HEK293 (cell line): ENCODE measurements around the gene NUCB1.

Source experiments
- IKZF3 ChIP-seq: fragments of 450-650 bp; IDR thresholded peaks from 2 replicates; pipeline ENCODE4 v1.5.0; 2018; ENCODE audit warnings: missing biosample characterization, mild to moderate bottlenecking, missing genetic modification characterization, moderate library complexity
- KLF17 ChIP-seq: fragments of 450-650 bp; formaldehyde crosslinking; IDR thresholded peaks from 2 replicates; pipeline ENCODE4 v1.5.1; 2016; ENCODE audit warnings: missing biosample characterization, missing genetic modification characterization
- KLF7 ChIP-seq: fragments of 450-650 bp; formaldehyde crosslinking; IDR thresholded peaks from 2 replicates; pipeline ENCODE4 v1.5.1; 2016; ENCODE audit warnings: missing biosample characterization, missing genetic modification characterization, borderline replicate concordance
- KLF9 ChIP-seq: fragments of 450-650 bp; formaldehyde crosslinking; IDR thresholded peaks from 2 replicates; pipeline ENCODE4 v1.5.1; 2016; ENCODE audit warnings: missing biosample characterization, missing genetic modification characterization, low read depth
- OSR2 ChIP-seq: fragments of 450-650 bp; formaldehyde crosslinking; IDR thresholded peaks from 2 replicates; pipeline ENCODE4 v1.5.1; 2016; ENCODE audit warnings: missing biosample characterization, missing genetic modification characterization
- SCRT1 ChIP-seq: fragments of 450-650 bp; formaldehyde crosslinking; IDR thresholded peaks from 2 replicates; pipeline ENCODE4 v1.5.1; 2016; ENCODE audit warnings: missing biosample characterization, missing genetic modification characterization, borderline replicate concordance
- ZBTB44 ChIP-seq: fragments of 450-650 bp; IDR thresholded peaks from 2 replicates; pipeline ENCODE4 v1.5.1; 2018; ENCODE audit warnings: missing biosample characterization, mild to moderate bottlenecking, missing genetic modification characterization
- ZBTB8A ChIP-seq: fragments of 450-650 bp; formaldehyde crosslinking; IDR thresholded peaks from 2 replicates; pipeline ENCODE4 v1.5.1; 2016; ENCODE audit warnings: missing biosample characterization, missing genetic modification characterization
- ZNF114 ChIP-seq: fragments of 450-650 bp; formaldehyde crosslinking; IDR thresholded peaks from 2 replicates; pipeline ENCODE4 v1.5.0; 2017; ENCODE audit warnings: missing biosample characterization, missing genetic modification characterization
- ZNF121 ChIP-seq: fragments of 450-650 bp; formaldehyde crosslinking; IDR thresholded peaks from 2 replicates; pipeline ENCODE4 v1.5.1; 2016; ENCODE audit warnings: missing biosample characterization, missing genetic modification characterization
- ZNF16 ChIP-seq: fragments of 450-650 bp; formaldehyde crosslinking; IDR thresholded peaks from 2 replicates; pipeline ENCODE4 v1.5.1; 2016; ENCODE audit warnings: low read depth, missing biosample characterization, missing genetic modification characterization
- ZNF324 ChIP-seq: fragments of 450-650 bp; formaldehyde crosslinking; IDR thresholded peaks from 2 replicates; pipeline ENCODE4 v1.5.1; 2016; ENCODE audit warnings: missing biosample characterization, missing genetic modification characterization
- ZNF426 ChIP-seq: fragments of 450-650 bp; formaldehyde crosslinking; IDR thresholded peaks from 2 replicates; pipeline ENCODE4 v1.5.1; 2017; ENCODE audit warnings: missing biosample characterization, missing genetic modification characterization, mild to moderate bottlenecking, inconsistent platforms, moderate library complexity
- ZNF560 ChIP-seq: fragments of 450-650 bp; formaldehyde crosslinking; IDR thresholded peaks from 2 replicates; pipeline ENCODE4 v1.5.1; 2017; ENCODE audit warnings: missing biosample characterization, missing genetic modification characterization, borderline replicate concordance
- ZNF660 ChIP-seq: fragments of 450-650 bp; IDR thresholded peaks from 2 replicates; pipeline ENCODE4 v1.5.1; 2018; ENCODE audit warnings: missing biosample characterization, mild to moderate bottlenecking, missing genetic modification characterization
- ZSCAN4 ChIP-seq: fragments of 450-650 bp; formaldehyde crosslinking; IDR thresholded peaks from 2 replicates; pipeline ENCODE4 v1.5.1; 2017; ENCODE audit warnings: missing biosample characterization, missing genetic modification characterization
- ZXDB ChIP-seq: fragments of 450-650 bp; formaldehyde crosslinking; IDR thresholded peaks from 2 replicates; pipeline ENCODE4 v1.5.1; 2016; ENCODE audit warnings: missing biosample characterization, missing genetic modification characterization
- TF ChIP-seq, protein P1 (sequence below): fragments of 450-650 bp; formaldehyde crosslinking; IDR thresholded peaks from 2 replicates; pipeline ENCODE4 v1.5.1; 2016; ENCODE audit warnings: missing biosample characterization, missing genetic modification characterization
- TF ChIP-seq, protein P2 (sequence below): fragments of 450-650 bp; formaldehyde crosslinking; IDR thresholded peaks from 2 replicates; pipeline ENCODE4 v1.5.1; 2016; ENCODE audit warnings: missing biosample characterization, missing genetic modification characterization
- TF ChIP-seq, protein P3 (sequence below): fragments of 450-650 bp; formaldehyde crosslinking; IDR thresholded peaks from 2 replicates; pipeline ENCODE4 v1.5.1; 2016; ENCODE audit warnings: missing biosample characterization, missing genetic modification characterization
- TF ChIP-seq, protein P4 (sequence below): fragments of 450-650 bp; formaldehyde crosslinking; IDR thresholded peaks from 2 replicates; pipeline ENCODE4 v1.5.1; 2017; ENCODE audit warnings: missing biosample characterization, missing genetic modification characterization
- TF ChIP-seq, protein P5 (sequence below): fragments of 450-650 bp; formaldehyde crosslinking; IDR thresholded peaks from 2 replicates; pipeline ENCODE4 v1.5.1; 2016; ENCODE audit warnings: missing biosample characterization, missing genetic modification characterization

NUCB1 gene

DNA sequence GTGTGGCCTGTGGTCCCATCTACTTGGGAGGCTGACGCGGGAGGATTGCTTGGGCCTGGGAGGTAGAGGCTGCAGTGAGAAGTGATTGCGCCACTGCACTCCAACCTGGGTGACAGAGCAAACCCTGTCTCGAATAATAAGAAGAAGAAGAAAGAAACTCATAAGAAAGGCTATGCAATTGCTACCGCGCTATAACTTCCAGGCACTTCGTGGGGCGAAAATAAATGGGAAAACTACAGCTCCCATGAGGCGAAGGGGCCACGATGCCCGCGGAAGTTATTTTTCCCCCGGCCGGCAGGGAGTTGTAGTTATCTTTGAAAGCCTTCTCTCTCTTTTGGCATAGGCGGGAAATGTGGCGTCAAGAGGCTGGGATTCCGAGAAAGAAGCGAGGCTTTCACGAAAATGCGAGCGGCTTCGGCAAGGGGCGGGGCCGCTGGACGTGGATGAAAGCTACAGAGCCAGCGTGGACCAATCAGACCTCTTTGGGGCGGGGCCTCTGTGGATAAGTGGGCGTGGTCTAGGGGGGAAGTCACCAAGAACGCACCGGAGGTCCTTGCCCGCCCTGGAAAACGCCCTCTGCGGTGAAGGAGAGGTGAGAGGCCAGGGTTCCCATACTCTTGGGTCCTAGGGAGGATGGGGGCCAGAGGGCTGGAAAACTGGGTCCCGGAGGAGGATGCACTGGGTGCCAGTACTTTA lies at the start of gene NUCB1 (continued):
- peak; percentile 73 for TF ChIP-seq IKZF3
- TF ChIP-seq, protein P1, sequence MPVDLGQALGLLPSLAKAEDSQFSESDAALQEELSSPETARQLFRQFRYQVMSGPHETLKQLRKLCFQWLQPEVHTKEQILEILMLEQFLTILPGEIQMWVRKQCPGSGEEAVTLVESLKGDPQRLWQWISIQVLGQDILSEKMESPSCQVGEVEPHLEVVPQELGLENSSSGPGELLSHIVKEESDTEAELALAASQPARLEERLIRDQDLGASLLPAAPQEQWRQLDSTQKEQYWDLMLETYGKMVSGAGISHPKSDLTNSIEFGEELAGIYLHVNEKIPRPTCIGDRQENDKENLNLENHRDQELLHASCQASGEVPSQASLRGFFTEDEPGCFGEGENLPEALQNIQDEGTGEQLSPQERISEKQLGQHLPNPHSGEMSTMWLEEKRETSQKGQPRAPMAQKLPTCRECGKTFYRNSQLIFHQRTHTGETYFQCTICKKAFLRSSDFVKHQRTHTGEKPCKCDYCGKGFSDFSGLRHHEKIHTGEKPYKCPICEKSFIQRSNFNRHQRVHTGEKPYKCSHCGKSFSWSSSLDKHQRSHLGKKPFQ: no peak
- no peak for TF ChIP-seq KLF7
- TF ChIP-seq, protein P2, sequence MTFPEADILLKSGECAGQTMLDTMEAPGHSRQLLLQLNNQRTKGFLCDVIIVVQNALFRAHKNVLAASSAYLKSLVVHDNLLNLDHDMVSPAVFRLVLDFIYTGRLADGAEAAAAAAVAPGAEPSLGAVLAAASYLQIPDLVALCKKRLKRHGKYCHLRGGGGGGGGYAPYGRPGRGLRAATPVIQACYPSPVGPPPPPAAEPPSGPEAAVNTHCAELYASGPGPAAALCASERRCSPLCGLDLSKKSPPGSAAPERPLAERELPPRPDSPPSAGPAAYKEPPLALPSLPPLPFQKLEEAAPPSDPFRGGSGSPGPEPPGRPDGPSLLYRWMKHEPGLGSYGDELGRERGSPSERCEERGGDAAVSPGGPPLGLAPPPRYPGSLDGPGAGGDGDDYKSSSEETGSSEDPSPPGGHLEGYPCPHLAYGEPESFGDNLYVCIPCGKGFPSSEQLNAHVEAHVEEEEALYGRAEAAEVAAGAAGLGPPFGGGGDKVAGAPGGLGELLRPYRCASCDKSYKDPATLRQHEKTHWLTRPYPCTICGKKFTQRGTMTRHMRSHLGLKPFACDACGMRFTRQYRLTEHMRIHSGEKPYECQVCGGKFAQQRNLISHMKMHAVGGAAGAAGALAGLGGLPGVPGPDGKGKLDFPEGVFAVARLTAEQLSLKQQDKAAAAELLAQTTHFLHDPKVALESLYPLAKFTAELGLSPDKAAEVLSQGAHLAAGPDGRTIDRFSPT: no peak
- TF ChIP-seq ZBTB44 (tag by site-specific recombination): 0 out of 2 replicates have a peak, but pooled peaks have one; percentile 57
- TF ChIP-seq ZNF560 (tag by site-specific recombination): no peak
- peak; percentile 42; the same call in 1 of the 2 replicates for TF ChIP-seq ZBTB8A (tag by site-specific recombination)
- TF ChIP-seq OSR2: no peak
- TF ChIP-seq ZNF16 (tag by site-specific recombination): no peak; the same call in 1 of the 2 replicates
- TF ChIP-seq KLF9 (tag by site-specific recombination): peak; percentile 88
- no peak for TF ChIP-seq KLF17
- TF ChIP-seq, protein P3, sequence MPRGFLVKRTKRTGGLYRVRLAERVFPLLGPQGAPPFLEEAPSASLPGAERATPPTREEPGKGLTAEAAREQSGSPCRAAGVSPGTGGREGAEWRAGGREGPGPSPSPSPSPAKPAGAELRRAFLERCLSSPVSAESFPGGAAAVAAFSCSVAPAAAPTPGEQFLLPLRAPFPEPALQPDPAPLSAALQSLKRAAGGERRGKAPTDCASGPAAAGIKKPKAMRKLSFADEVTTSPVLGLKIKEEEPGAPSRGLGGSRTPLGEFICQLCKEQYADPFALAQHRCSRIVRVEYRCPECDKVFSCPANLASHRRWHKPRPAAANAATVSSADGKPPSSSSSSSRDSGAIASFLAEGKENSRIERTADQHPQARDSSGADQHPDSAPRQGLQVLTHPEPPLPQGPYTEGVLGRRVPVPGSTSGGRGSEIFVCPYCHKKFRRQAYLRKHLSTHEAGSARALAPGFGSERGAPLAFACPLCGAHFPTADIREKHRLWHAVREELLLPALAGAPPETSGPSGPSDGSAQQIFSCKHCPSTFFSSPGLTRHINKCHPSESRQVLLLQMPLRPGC (tag by site-specific recombination): no peak
- TF ChIP-seq, protein P4, sequence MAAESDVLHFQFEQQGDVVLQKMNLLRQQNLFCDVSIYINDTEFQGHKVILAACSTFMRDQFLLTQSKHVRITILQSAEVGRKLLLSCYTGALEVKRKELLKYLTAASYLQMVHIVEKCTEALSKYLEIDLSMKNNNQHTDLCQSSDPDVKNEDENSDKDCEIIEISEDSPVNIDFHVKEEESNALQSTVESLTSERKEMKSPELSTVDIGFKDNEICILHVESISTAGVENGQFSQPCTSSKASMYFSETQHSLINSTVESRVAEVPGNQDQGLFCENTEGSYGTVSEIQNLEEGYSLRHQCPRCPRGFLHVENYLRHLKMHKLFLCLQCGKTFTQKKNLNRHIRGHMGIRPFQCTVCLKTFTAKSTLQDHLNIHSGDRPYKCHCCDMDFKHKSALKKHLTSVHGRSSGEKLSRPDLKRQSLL (tag by site-specific recombination): 0 out of 2 replicates have a peak, but pooled peaks have one; percentile 41
- no peak for TF ChIP-seq SCRT1 (tag by site-specific recombination)
- TF ChIP-seq ZNF660 (tag by site-specific recombination): peak; percentile 30; the same call in 1 of the 2 replicates
- TF ChIP-seq, protein P5, sequence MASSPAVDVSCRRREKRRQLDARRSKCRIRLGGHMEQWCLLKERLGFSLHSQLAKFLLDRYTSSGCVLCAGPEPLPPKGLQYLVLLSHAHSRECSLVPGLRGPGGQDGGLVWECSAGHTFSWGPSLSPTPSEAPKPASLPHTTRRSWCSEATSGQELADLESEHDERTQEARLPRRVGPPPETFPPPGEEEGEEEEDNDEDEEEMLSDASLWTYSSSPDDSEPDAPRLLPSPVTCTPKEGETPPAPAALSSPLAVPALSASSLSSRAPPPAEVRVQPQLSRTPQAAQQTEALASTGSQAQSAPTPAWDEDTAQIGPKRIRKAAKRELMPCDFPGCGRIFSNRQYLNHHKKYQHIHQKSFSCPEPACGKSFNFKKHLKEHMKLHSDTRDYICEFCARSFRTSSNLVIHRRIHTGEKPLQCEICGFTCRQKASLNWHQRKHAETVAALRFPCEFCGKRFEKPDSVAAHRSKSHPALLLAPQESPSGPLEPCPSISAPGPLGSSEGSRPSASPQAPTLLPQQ (tag by site-specific recombination): no peak; the same call in none of the 2 replicates
- TF ChIP-seq ZNF324 (tag by site-specific recombination): 0 out of 2 replicates have a peak, but pooled peaks have one; percentile 24
- no peak for TF ChIP-seq ZNF114 (tag by site-specific recombination)
- TF ChIP-seq ZXDB (tag by site-specific recombination): peak; percentile 90
- no peak for TF ChIP-seq ZSCAN4 (tag by site-specific recombination)
- no peak for TF ChIP-seq ZNF121
- TF ChIP-seq ZNF426 (tag by site-specific recombination): no peak
